HG02588 (cell line): ENCODE measurements around the gene MYL7.
A peak's percentile ranks its signal among the peaks of the same experiment; 100 is the strongest.
"Not testable (repeated sequence)": the region's sequence is repeated elsewhere in the genome, so short reads cannot be mapped to it uniquely, and the experiment has no call there.

Experiments used
- ATAC-seq: cut with Tn5 transposase; IDR thresholded peaks from one replicate; pipeline ENCODE4 v1.9.1; 2021; ENCODE audit warnings: mild to moderate bottlenecking, moderate library complexity; ENCODE audit not compliant: unreplicated experiment

Gene MYL7

GRCh38 chr7:44133295-44133694 lies 7.8 kb downstream of the MYL7 start:
- ATAC-seq, result no peak

- no peak for ATAC-seq
Measured at GRCh38 chr7:44132039-44132438, 9.1 kb downstream of the MYL7 start.

- ATAC-seq, result no peak
Measured at GRCh38 chr7:44131173-44132029, 9.7 kb downstream of the MYL7 start.

GRCh38 chr7:44128721-44129582 lies 12.2 kb downstream of the MYL7 start:
- ATAC-seq, result no peak

GRCh38 chr7:44127161-44127560 lies 14.0 kb downstream of the MYL7 start:
- ATAC-seq, result no peak

GRCh38 chr7:44126574-44126973 lies 14.6 kb downstream of the MYL7 start:
- ATAC-seq, result not testable (repeated sequence)

- ATAC-seq, result no peak
Measured at GRCh38 chr7:44124822-44125202, 16.3 kb downstream of the MYL7 start.

GRCh38 chr7:44123190-44124003 lies 17.7 kb downstream of the MYL7 start, which contains the start of gene POLD2:
POLD2 (minus strand) TSS chr7:44123548; CDS start chr7:44122053, 1,495 bp downstream.
- ATAC-seq, result peak; percentile 98

- ATAC-seq, result no peak
Measured at GRCh38 chr7:44122529-44122928, 18.6 kb downstream of the MYL7 start.

- no peak for ATAC-seq
Measured at GRCh38 chr7:44121761-44122420, 19.2 kb downstream of the MYL7 start.

- ATAC-seq, result no peak
Measured at GRCh38 chr7:44120395-44120794, 20.7 kb downstream of the MYL7 start.

- ATAC-seq, result no peak
Measured at GRCh38 chr7:44119829-44120380, 21.2 kb downstream of the MYL7 start.

GRCh38 chr7:44117801-44118429 lies 23.2 kb downstream of the MYL7 start:
- no peak for ATAC-seq

- ATAC-seq, result no peak
Measured at GRCh38 chr7:44116789-44117666, 24.1 kb downstream of the MYL7 start.

- ATAC-seq, result no peak
Measured at GRCh38 chr7:44116087-44116788, 24.9 kb downstream of the MYL7 start.

GRCh38 chr7:44114586-44115310 lies 26.4 kb downstream of the MYL7 start:
- no peak for ATAC-seq

GRCh38 chr7:44113764-44114354 lies 27.3 kb downstream of the MYL7 start:
- no peak for ATAC-seq
